Activated CD4-positive, alpha-beta T cell treated with anti-CD3 and anti-CD28 coated beads for 36 hours (primary cell): Measurements from ENCODE around the gene DHRS9. TPM values are rescaled to one million over a fixed set of nuclear protein-coding genes. Genes with fewer than 3 reads are reported as not detected.
"Not testable (repeated sequence)": the region's sequence is repeated elsewhere in the genome, so short reads cannot be mapped to it uniquely, and the experiment has no call there.

Experiments
- ATAC-seq: fragments of 200-7000 bp; cut with Tn5 transposase; one replicate; pipeline ENCODE4 v1.10.0; 2021; ENCODE audit warnings: mild to moderate bottlenecking, moderate library complexity
- CTCF ChIA-PET: fragments of 350-600 bp; sonication (Branson Sonifier 250); formaldehyde crosslinking; loops from one replicate; lab custom pipeline; 2021; ENCODE audit warnings: antibody characterized with exemption; lab: Charles Lee
- POLR2A ChIA-PET: fragments of 350-600 bp; sonication (Branson Sonifier 250); formaldehyde crosslinking; loops from one replicate; lab custom pipeline; 2021; ENCODE audit warnings: antibody characterized with exemption, inconsistent platforms; lab: Charles Lee
- DNase-seq: peaks from one replicate; pipeline ENCODE4 v3.0.0-alpha.2; 2020
- H3K27ac Mint-ChIP-seq: one replicate; pipeline ENCODE4 v1.8.0; 2021; ENCODE audit warnings: mixed read lengths
- H3K27me3 Mint-ChIP-seq: one replicate; pipeline ENCODE4 v1.8.0; 2021; ENCODE audit warnings: mixed read lengths
- H3K36me3 Mint-ChIP-seq: one replicate; pipeline ENCODE4 v1.8.0; 2021; ENCODE audit warnings: low read depth, mixed read lengths
- H3K4me1 Mint-ChIP-seq: one replicate; pipeline ENCODE4 v1.8.0; 2021; ENCODE audit warnings: mixed read lengths
- H3K4me3 Mint-ChIP-seq: one replicate; pipeline ENCODE4 v1.8.0; 2021; ENCODE audit warnings: mild to moderate bottlenecking, moderate library complexity, mixed read lengths
- H3K9me3 Mint-ChIP-seq: one replicate; pipeline ENCODE4 v1.8.0; 2021; ENCODE audit warnings: low read depth, mixed read lengths
- intact Hi-C, 2 experiments: fragments of 100-400 bp; cut with DNase I in 1 of 2; cut with micrococcal nuclease in 1 of 2; formaldehyde crosslinking; loops; one replicate each; pipeline versions ENCODE4 v1.14.2 to v1.15.1; 2022 to 2024; cut with DNase I, micrococcal nuclease
- total RNA-seq, 2 experiments: library from RNA; stranded (reverse); gene quantifications; one replicate each; pipeline ENCODE4 v1.2.3, GENCODE V29; 2021

The DHRS9 gene
- total RNA-seq, 2 experiments from 2014 or later = 4.1 to 4.8 TPM

DNA sequence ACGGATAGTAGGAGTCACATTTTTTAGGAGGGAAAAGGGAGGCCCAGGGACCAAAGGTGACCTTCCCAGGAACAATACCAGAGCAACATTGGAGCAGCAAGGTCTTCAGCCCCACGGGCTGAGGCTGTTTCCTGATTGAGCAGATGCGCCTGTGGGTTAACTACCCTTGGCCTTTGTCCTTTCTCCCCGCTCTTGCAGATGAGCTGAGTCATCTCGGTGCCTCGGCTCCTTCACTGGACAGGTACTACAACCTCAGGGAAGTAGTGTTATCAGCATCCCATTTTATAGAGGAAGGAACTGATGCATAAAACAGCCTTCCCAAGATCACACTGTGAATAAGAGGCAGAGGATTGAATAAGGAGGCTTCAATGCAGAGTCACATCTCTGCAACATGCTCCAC, 43.5 kb downstream of the DHRS9 start:
- intact Hi-C loops = no loop called here
- Mint-ChIP-seq H3K9me3 (no peaks in the 10 kb centered on the region), H3K36me3 (no peaks in the 10 kb centered on the region), H3K27ac (no peak overlapping the region), H3K27me3 (peaks cover 3% of the 10 kb centered on the region), H3K4me1 (peaks cover 16% of the 10 kb centered on the region), H3K4me3 (no peak overlapping the region)
- ATAC-seq (no peak), DNase-seq (no peak)
- ChIA-PET POLR2A (no interaction called here), CTCF (interaction anchor here (6.5 to 9.2 kb wide), 2 partner anchors 18 to 28 kb away, joined by 45 to 123 read pairs; no protein-coding TSS in a partner anchor)

DNA sequence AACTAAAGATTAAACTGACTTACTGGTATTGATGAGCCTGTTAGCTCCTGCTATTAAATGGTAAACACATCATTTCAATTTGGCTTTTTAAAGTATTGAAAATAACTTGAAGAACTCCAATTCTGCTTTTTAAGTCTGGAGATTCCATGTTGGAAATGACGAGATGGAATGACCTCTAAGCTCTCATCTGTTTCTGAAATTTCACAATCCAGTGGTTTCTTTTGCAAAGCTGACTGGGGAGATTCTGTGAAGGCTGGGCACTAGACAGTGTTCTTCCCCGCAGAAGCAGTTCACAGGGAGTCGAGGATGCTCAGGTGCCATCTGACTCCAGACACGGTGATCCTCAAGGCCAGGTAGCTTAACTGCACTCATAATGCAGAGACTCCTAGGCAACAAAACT, 44.7 kb downstream of the DHRS9 start:
- no peaks in the 10 kb centered on the region for H3K9me3 Mint-ChIP-seq
- DNase-seq (no peak), ATAC-seq (no peak)
- H3K36me3 Mint-ChIP-seq = no peaks in the 10 kb centered on the region
- intact Hi-C loops = no loop called here
- ChIA-PET CTCF (interaction anchor here (0.7 to 9.2 kb wide), 3 partner anchors 17 to 162 kb away, joined by 3 to 123 read pairs (median 45); no protein-coding TSS in a partner anchor), POLR2A (no interaction called here)
- no peak overlapping the region for H3K27ac Mint-ChIP-seq
- no peak overlapping the region for H3K4me3 Mint-ChIP-seq
- peaks cover 5% of the 10 kb centered on the region for H3K4me1 Mint-ChIP-seq
- peaks cover 3% of the 10 kb centered on the region for H3K27me3 Mint-ChIP-seq

DNA sequence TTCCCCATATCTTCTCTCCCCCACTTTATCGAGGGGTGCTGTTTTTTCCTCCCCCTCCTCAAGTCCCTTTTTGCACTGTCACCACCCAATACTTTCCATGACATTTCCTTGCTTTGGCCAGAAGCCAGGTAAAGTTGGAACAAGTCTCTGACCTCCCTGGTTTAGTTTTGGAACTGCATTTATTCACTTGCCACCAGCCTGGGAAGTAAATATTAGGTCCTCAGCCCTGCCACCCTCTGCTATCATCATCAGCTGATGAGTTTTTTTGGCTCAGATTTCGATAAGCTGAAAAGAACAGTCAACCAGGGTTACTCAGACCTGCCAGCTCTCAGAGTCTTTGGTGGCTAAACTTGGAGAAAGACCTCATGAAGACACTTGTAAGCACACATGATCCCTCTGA, 47.0 kb downstream of the DHRS9 start:
- Mint-ChIP-seq H3K4me3 (no peak overlapping the region), H3K27me3 (peaks cover 7% of the 10 kb centered on the region), H3K36me3 (no peaks in the 10 kb centered on the region), H3K4me1 (no peaks in the 10 kb centered on the region), H3K27ac (no peak overlapping the region), H3K9me3 (no peaks in the 10 kb centered on the region)
- intact Hi-C loops = no loop called here
- DNase-seq = no peak
- ChIA-PET POLR2A (no interaction called here), CTCF (interaction anchor here (0.6 to 6.5 kb wide), 4 partner anchors 15 to 271 kb away, joined by 3 to 45 read pairs (median 3); no protein-coding TSS in a partner anchor)
- ATAC-seq = no peak

DNA sequence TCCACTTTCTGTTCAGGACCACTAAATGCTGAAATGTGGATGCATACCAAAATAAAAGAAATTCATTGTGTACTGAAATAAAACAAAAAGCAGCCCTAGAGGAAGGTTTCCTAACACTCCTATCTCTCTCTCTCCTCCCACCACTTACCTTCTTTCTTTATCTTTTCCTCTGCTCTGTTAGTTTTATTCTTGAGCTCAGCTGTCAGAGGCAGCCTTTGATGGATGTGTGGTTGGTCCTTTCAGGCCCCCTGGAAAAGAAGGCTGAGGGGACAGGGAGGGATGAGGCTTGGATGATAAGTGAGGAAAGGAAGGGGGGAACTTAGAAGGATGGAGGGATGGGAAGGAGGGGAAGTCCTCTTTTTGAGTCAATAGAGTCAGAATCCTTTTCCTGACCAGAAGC, 47.6 kb downstream of the DHRS9 start:
- H3K9me3 Mint-ChIP-seq = no peaks in the 10 kb centered on the region
- no peak for ATAC-seq
- no peaks in the 10 kb centered on the region for H3K36me3 Mint-ChIP-seq
- POLR2A ChIA-PET = no interaction called here
- H3K27me3 Mint-ChIP-seq = peaks cover 7% of the 10 kb centered on the region
- H3K4me3 Mint-ChIP-seq = no peak overlapping the region
- no peak overlapping the region for H3K27ac Mint-ChIP-seq
- no peaks in the 10 kb centered on the region for H3K4me1 Mint-ChIP-seq
- intact Hi-C loops = no loop called here
- DNase-seq = no peak
- CTCF ChIA-PET = interaction anchor here (0.6 to 6.5 kb wide), 4 partner anchors 14 to 968 kb away, joined by 3 to 45 read pairs (median 3); no protein-coding TSS in a partner anchor

DNA sequence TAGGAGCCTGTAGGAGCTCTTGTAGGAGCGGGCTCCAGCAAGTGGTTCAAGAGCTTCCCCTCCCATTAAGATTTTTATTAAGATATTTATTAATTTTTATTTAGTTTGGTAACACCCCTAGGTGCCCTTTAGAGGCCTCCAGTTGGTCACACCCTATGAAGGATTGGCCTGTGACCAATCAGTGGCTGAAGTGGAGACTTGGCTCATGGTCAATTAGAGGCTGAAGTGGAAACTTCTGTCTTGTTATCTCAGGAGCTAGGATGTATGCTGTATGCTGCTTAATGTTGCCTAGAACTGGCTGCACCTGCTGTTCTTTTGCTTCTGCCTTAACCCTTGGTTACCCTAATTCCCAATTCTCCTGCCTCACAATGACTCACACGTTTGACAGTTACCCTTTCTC, 48.7 kb downstream of the DHRS9 start:
- no peak for ATAC-seq
- Mint-ChIP-seq H3K4me3 (no peak overlapping the region), H3K27ac (no peak overlapping the region), H3K36me3 (no peaks in the 10 kb centered on the region), H3K27me3 (peaks cover 8% of the 10 kb centered on the region), H3K4me1 (no peaks in the 10 kb centered on the region), H3K9me3 (no peaks in the 10 kb centered on the region)
- no peak for DNase-seq
- CTCF ChIA-PET = interaction anchor here (1.0 to 6.5 kb wide), 5 partner anchors 8 to 24 kb away, joined by 3 to 45 read pairs (median 6); no protein-coding TSS in a partner anchor
- POLR2A ChIA-PET = no interaction called here
- intact Hi-C loops = no loop called here

DNA sequence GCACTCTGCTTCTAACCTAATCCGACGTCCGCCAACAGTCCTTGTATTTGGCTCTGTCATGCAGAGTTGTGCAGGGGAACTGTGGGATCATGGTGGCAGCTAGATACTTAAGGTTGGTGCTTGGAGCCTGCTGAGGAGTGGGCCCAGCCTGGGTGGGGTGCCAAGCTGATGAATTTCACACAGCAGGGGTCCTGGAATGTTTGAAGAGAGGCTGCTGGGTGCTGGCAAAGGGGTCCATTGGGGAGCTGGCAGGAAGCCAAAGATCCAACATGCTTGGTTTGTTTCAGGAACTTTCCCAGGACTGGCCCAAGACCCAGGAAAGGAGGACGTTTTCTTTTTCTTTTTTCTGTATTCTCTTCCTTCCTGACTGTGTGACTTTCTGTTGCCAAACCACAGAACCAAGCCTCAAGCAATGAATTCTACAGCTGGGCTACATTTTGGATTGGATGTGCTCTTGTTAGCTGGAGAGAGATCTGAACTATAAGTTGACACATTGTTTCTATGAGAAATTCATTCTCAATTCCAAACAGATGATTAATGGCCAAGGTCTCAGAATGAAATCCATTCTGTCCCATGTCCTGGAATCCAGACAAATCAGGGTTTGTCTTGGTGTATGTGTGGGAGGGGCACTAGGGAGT, 49.9 kb downstream of the DHRS9 start:
- POLR2A ChIA-PET = no interaction called here
- Mint-ChIP-seq H3K27me3 (peaks cover 10% of the 10 kb centered on the region), H3K4me3 (no peak overlapping the region), H3K36me3 (no peaks in the 10 kb centered on the region), H3K9me3 (no peaks in the 10 kb centered on the region), H3K27ac (no peak overlapping the region), H3K4me1 (no peaks in the 10 kb centered on the region)
- DNase-seq = no peak
- CTCF ChIA-PET = interaction anchor here (0.6 to 3.8 kb wide), 6 partner anchors 9 to 1281 kb away, joined by 3 to 19 read pairs (median 4); no protein-coding TSS in a partner anchor
- intact Hi-C loops = no loop called here
- ATAC-seq = no peak

DNA sequence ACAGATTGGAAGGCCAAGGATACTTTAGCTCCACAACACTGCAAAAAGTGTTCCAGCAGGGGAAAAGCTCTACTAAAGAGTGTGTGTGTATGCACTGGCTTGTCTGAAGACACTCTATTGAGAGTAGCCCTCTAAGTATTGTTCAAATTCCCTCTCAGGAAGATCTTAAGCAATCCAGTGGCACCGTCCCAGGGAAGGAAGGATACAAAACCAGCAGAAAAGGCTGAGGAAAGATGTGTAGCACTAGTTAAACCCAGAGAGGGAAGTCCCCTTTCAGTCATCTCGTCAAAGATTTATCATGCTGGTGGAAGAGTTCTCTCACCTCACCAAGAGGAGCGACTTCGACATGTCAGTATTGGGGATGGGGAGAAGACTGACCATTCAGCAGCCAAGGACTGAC, 50.5 kb downstream of the DHRS9 start:
- H3K4me1 Mint-ChIP-seq = no peaks in the 10 kb centered on the region
- no peaks in the 10 kb centered on the region for H3K36me3 Mint-ChIP-seq
- ChIA-PET CTCF (interaction anchor here (0.6 to 3.8 kb wide), 4 partner anchors 10 to 1281 kb away, joined by 3 to 19 read pairs (median 10); no protein-coding TSS in a partner anchor), POLR2A (no interaction called here)
- intact Hi-C loops = no loop called here
- no peak for ATAC-seq
- no peaks in the 10 kb centered on the region for H3K9me3 Mint-ChIP-seq
- no peak for DNase-seq
- no peak overlapping the region for H3K4me3 Mint-ChIP-seq
- H3K27ac Mint-ChIP-seq = no peak overlapping the region
- peaks cover 13% of the 10 kb centered on the region for H3K27me3 Mint-ChIP-seq

DNA sequence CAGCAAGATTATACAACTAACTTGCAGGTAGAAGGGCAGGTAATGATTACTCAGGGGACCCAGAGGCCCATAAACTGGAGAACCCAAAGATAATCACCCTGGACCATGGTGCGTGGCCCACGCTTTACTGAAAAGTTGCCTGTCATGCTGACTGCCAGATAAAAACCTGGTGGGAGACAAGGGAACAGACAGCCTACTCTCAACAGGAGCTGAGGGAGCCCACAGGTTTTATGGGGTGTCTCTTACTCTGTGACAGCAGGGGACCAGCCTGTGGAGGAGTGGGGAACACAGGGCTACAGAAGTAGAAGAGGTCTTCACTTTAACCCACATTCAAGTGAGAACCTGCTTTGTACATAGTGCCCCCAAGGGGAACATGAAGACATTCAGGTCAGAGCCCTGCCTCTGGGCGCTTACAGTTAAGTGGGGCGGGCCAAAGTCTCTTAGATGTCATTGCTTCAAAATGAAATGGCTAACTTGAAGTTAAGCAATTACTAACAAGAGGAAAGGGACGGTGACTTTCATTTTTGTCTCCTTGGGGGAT, 60.4 kb downstream of the DHRS9 start:
- Mint-ChIP-seq H3K27ac (no peak overlapping the region), H3K4me3 (no peak overlapping the region), H3K4me1 (no peaks in the 10 kb centered on the region), H3K9me3 (no peaks in the 10 kb centered on the region), H3K36me3 (no peaks in the 10 kb centered on the region), H3K27me3 (peaks cover 2% of the 10 kb centered on the region)
- DNase-seq = no peak
- no peak for ATAC-seq
- intact Hi-C loops = no loop called here
- CTCF ChIA-PET = interaction anchor here (2.9 to 3.1 kb wide), 2 partner anchors 14 to 161 kb away, joined by 25 to 45 read pairs; no protein-coding TSS in a partner anchor
- POLR2A ChIA-PET = no interaction called here

DNA sequence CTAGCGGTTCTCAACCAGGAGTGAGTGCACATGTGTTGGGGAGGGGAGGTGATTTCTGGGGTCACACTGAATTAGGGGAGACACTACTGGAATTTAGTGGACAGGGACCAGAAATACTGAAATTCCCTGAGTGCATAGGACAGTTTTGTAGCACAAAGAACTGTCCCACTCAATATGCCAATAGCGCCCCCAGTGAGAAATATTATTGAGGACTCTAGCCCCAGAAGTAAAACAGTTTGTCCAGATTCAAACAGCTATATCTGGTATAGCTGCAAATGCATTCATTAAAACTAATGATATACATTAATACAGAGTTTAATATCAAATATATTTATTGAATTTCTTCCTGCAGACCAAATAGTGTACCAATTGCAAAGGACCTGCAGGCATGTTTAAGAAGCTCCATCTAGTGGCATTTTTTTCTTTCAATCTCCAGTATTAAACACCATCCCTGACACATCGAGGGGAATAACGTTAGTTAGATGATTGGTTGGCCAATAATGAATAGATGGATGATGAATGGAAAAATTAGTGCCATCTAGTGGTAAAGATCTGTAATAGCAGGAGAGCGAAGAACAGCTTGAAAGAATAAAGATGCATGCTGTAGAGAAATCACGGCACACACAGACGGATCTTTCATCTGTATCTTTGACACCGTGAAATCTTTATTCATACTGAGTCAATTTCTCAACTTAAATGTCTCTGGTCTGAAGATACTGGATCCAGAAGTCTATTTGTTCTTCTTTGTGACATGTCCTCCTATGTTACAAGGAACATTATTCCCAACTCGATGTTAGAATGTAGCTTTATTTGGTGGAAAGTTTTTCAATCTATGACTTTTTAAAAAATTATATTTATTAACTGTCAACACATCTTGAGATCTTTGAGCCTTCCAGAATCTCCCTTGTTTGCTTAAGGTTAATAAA, 62.5 kb downstream of the DHRS9 start:
- no peak for DNase-seq
- POLR2A ChIA-PET = interaction anchor here (0.6 kb wide), 1 partner anchor 21 kb away, joined by 3 read pairs; no protein-coding TSS in a partner anchor

DNA sequence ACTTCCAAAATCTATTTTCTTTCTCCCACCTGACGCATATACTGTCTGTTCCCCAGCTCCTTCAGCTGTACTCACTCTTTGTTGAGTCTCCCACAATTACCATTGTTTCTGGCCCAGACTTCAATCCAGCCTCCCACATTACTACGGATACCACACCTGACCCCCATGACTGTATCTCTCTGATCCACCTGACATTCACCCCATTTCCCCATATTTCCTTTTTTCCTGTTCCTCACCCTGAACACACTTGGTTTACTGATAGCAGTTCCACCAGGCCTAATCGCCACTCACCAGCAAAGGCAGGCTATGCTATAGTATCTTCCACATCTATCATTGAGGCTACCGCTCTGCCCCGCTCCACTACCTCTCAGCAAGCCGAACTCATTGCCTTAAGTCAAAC, 64.9 kb downstream of the DHRS9 start:
- H3K4me1 Mint-ChIP-seq, H3K36me3 Mint-ChIP-seq, H3K27me3 Mint-ChIP-seq, ATAC-seq, POLR2A ChIA-PET, DNase-seq, H3K27ac Mint-ChIP-seq, intact Hi-C loops, H3K9me3 Mint-ChIP-seq, H3K4me3 Mint-ChIP-seq: not testable (repeated sequence)
- CTCF ChIA-PET = interaction anchor here (1.2 kb wide), 1 partner anchor 25 kb away, joined by 4 read pairs; no protein-coding TSS in a partner anchor

More for the DNA sequence above, 62.5 kb downstream of the DHRS9 start:
- Mint-ChIP-seq H3K27me3 (peaks cover 2% of the 10 kb centered on the region), H3K36me3 (no peaks in the 10 kb centered on the region), H3K27ac (no peak overlapping the region), H3K9me3 (no peaks in the 10 kb centered on the region), H3K4me1 (no peaks in the 10 kb centered on the region), H3K4me3 (no peak overlapping the region)
- CTCF ChIA-PET = interaction anchor here (0.7 to 3.1 kb wide), 30 partner anchors 8 to 1330 kb away, joined by 3 to 92 read pairs (median 4); partner anchors contain the start of gene DHRS9
- intact Hi-C loops = loop anchor here (1.0 kb wide), 2 partner anchors 23 to 171 kb away; no protein-coding TSS in a partner anchor
- peak; percentile 97 for ATAC-seq

DNA sequence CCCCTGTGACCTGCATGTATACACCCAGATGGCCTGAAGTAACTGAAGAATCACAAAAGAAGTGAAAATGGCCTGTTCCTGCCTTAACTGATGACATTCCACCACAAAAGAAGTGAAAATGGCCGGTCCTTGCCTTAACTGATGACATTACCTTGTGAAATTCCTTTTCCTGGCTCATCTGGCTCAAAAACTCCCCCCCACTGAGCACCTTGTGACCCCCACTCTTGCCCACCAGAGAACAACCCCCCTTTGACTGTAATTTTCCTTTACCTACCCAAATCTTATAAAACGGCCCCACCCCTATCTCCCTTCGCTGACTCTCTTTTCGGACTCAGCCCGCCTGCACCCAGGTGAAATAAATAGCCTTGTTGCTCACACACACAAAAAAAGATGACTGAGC, 67.1 kb downstream of the DHRS9 start:
- H3K27me3 Mint-ChIP-seq, ATAC-seq, POLR2A ChIA-PET, intact Hi-C loops, H3K36me3 Mint-ChIP-seq, H3K27ac Mint-ChIP-seq, H3K4me1 Mint-ChIP-seq, CTCF ChIA-PET, H3K4me3 Mint-ChIP-seq, H3K9me3 Mint-ChIP-seq, DNase-seq: not testable (repeated sequence)
